MM.1S (cell line): ENCODE measurements around the gene UNC93B1.

Experiments
- DNase-seq: peaks from one replicate; pipeline ENCODE4 v3.0.0-alpha.2; 2015
- H2AFZ ChIP-seq: fragments of 300-600 bp; sonication (generic); 2 replicates; pipeline ENCODE4 v1.6.0; 2016; ENCODE audit warnings: antibody characterized with exemption, low read length
- H3F3A ChIP-seq: fragments of 300-600 bp; sonication (generic); 2 replicates; pipeline ENCODE4 v1.6.1; 2016; ENCODE audit warnings: mild to moderate bottlenecking, antibody characterized with exemption, low read length, moderate library complexity, mixed read lengths; ENCODE audit not compliant: insufficient read depth
- H3K27ac ChIP-seq: fragments of 300-600 bp; sonication (generic); 2 replicates; pipeline ENCODE4 v1.5.1; 2016; ENCODE audit warnings: mild to moderate bottlenecking, low read length
- H3K27me3 ChIP-seq: fragments of 300-600 bp; sonication (generic); replicated peaks from 2 replicates; pipeline ENCODE4 v1.6.0; 2016; ENCODE audit warnings: low read length; ENCODE audit not compliant: insufficient read depth
- H3K36me3 ChIP-seq: fragments of 300-600 bp; sonication (generic); replicated peaks from 2 replicates; pipeline ENCODE4 v1.6.1; 2016; ENCODE audit warnings: mild to moderate bottlenecking, low read length, mixed read lengths; ENCODE audit not compliant: insufficient read depth
- H3K4me1 ChIP-seq: fragments of 300-600 bp; sonication (generic); 2 replicates; pipeline ENCODE4 v1.6.1; 2016; ENCODE audit warnings: low read length, mixed read lengths
- H3K4me2 ChIP-seq: fragments of 300-600 bp; sonication (generic); 2 replicates; pipeline ENCODE4 v1.6.0; 2016; ENCODE audit warnings: low read depth, low read length
- H3K4me3 ChIP-seq: fragments of 300-600 bp; sonication (generic); 2 replicates; pipeline ENCODE4 v1.5.1; 2016; ENCODE audit warnings: low read length, mixed read lengths
- H3K79me2 ChIP-seq: fragments of 300-600 bp; sonication (generic); 2 replicates; pipeline ENCODE4 v1.6.1; 2016; ENCODE audit warnings: mixed run types, low read length, mixed read lengths
- H3K9ac ChIP-seq: fragments of 300-600 bp; sonication (generic); 2 replicates; pipeline ENCODE4 v1.6.1; 2016; ENCODE audit warnings: low read length, mixed read lengths
- H3K9me2 ChIP-seq: fragments of 300-600 bp; sonication (generic); replicated peaks from 2 replicates; pipeline ENCODE4 v1.6.1; 2016; ENCODE audit warnings: mild to moderate bottlenecking, low read length, mixed read lengths; ENCODE audit not compliant: insufficient read depth
- H3K9me3 ChIP-seq: fragments of 300-600 bp; sonication (generic); replicated peaks from 2 replicates; pipeline ENCODE4 v1.6.1; 2016; ENCODE audit warnings: mild to moderate bottlenecking, low read length, mixed read lengths; ENCODE audit not compliant: insufficient read depth
- H4K20me1 ChIP-seq: fragments of 300-600 bp; sonication (generic); 2 replicates; pipeline ENCODE4 v1.6.1; 2016; ENCODE audit warnings: mild to moderate bottlenecking, low read length, moderate library complexity, mixed read lengths; ENCODE audit not compliant: insufficient read depth
- EZH2 ChIP-seq: fragments of 300-600 bp; sonication (generic); optimal IDR thresholded peaks from 2 replicates; pipeline ENCODE3; 2017; ENCODE audit warnings: low read depth, mild to moderate bottlenecking, antibody characterized with exemption, low read length, mixed read lengths
- EZH2phosphoT487 ChIP-seq: fragments of 300-600 bp; sonication (generic); IDR thresholded peaks from 2 replicates; pipeline ENCODE4 v1.6.1; 2018; ENCODE audit warnings: antibody characterized with exemption, low read length
- TF ChIP-seq, protein P1 (sequence below): fragments of 300-600 bp; sonication (generic); IDR thresholded peaks from 2 replicates; pipeline ENCODE4 v1.5.1; 2016; ENCODE audit warnings: antibody characterized with exemption, low read length, mixed read lengths

Gene UNC93B1, protein sequence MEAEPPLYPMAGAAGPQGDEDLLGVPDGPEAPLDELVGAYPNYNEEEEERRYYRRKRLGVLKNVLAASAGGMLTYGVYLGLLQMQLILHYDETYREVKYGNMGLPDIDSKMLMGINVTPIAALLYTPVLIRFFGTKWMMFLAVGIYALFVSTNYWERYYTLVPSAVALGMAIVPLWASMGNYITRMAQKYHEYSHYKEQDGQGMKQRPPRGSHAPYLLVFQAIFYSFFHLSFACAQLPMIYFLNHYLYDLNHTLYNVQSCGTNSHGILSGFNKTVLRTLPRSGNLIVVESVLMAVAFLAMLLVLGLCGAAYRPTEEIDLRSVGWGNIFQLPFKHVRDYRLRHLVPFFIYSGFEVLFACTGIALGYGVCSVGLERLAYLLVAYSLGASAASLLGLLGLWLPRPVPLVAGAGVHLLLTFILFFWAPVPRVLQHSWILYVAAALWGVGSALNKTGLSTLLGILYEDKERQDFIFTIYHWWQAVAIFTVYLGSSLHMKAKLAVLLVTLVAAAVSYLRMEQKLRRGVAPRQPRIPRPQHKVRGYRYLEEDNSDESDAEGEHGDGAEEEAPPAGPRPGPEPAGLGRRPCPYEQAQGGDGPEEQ

GRCh38 chr11:68003846-68004550 lies at the start of gene UNC93B1:
Gene UNC93B1, minus strand, starts transcription at chr11:68004097. Its CDS starts 54 bp downstream, at chr11:68004043.
- H3K9me2 ChIP-seq = no peaks in the 10 kb centered on the region
- peak; percentile 96 for DNase-seq
- H3F3A ChIP-seq = peaks cover 49% of the 10 kb centered on the region
- H3K27me3 ChIP-seq = no peaks in the 10 kb centered on the region
- no peaks in the 10 kb centered on the region for H3K36me3 ChIP-seq
- no peaks in the 10 kb centered on the region for H3K9me3 ChIP-seq
- H3K79me2 ChIP-seq = peaks cover 40% of the 10 kb centered on the region
- H3K4me2 ChIP-seq = peak within 1 kb of the TSS; percentile 76
- peak within 1 kb of the TSS; percentile 86 for H3K4me3 ChIP-seq
- no peaks in the 10 kb centered on the region for H4K20me1 ChIP-seq
- peak within 1 kb of the TSS; percentile 82 for H3K9ac ChIP-seq
- peak within 1 kb of the TSS; percentile 89 for H3K27ac ChIP-seq
- H3K4me1 ChIP-seq = peaks cover 54% of the 10 kb centered on the region
- peak within 1 kb of the TSS; percentile 5; the same call in 1 of the 2 replicates for H2AFZ ChIP-seq
- no peak for TF ChIP-seq EZH2phosphoT487
- TF ChIP-seq, protein P1, sequence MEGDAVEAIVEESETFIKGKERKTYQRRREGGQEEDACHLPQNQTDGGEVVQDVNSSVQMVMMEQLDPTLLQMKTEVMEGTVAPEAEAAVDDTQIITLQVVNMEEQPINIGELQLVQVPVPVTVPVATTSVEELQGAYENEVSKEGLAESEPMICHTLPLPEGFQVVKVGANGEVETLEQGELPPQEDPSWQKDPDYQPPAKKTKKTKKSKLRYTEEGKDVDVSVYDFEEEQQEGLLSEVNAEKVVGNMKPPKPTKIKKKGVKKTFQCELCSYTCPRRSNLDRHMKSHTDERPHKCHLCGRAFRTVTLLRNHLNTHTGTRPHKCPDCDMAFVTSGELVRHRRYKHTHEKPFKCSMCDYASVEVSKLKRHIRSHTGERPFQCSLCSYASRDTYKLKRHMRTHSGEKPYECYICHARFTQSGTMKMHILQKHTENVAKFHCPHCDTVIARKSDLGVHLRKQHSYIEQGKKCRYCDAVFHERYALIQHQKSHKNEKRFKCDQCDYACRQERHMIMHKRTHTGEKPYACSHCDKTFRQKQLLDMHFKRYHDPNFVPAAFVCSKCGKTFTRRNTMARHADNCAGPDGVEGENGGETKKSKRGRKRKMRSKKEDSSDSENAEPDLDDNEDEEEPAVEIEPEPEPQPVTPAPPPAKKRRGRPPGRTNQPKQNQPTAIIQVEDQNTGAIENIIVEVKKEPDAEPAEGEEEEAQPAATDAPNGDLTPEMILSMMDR = no peak
- no peak for TF ChIP-seq EZH2

DNA sequence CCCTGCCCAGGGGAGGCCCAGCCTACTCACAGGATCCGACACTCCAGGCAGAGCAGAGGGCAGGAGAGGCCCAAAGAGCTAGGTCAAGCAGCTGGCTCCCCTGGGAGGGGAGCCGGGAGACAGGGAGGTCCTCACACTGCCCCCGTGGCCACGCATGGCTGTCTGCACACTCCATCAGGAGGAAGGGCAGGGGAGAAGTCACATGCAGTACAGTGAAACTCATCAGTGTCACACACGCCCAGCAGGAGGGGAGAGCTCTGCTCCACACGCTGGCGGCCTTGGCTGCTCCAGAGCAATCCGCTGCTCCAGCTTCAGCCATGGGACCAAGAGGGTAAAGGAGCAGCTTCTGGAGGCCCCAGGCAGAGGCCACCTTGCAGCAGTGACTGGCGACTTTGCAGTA lies 49.2 kb upstream of the UNC93B1 start:
- no peaks in the 10 kb centered on the region for H3K9me2 ChIP-seq
- H3K9me3 ChIP-seq = no peaks in the 10 kb centered on the region
- H3K27me3 ChIP-seq = no peaks in the 10 kb centered on the region
- H3K36me3 ChIP-seq = no peaks in the 10 kb centered on the region; the same call in 1 of the 2 replicates
- H3K4me2 ChIP-seq = no peak overlapping the region
- DNase-seq = no peak
- TF ChIP-seq, protein P1 = no peak
- TF ChIP-seq EZH2phosphoT487 (no peak), EZH2 (no peak)
- no peaks in the 10 kb centered on the region; the same call in 1 of the 2 replicates for H3K79me2 ChIP-seq
- H4K20me1 ChIP-seq = no peaks in the 10 kb centered on the region
- H2AFZ ChIP-seq = no peak overlapping the region
- H3K4me1 ChIP-seq = no peaks in the 10 kb centered on the region
- H3F3A ChIP-seq = peaks cover 8% of the 10 kb centered on the region; the same call in 1 of the 2 replicates
- H3K27ac ChIP-seq = no peak overlapping the region
- no peak overlapping the region for H3K9ac ChIP-seq
- H3K4me3 ChIP-seq = no peak overlapping the region

DNA sequence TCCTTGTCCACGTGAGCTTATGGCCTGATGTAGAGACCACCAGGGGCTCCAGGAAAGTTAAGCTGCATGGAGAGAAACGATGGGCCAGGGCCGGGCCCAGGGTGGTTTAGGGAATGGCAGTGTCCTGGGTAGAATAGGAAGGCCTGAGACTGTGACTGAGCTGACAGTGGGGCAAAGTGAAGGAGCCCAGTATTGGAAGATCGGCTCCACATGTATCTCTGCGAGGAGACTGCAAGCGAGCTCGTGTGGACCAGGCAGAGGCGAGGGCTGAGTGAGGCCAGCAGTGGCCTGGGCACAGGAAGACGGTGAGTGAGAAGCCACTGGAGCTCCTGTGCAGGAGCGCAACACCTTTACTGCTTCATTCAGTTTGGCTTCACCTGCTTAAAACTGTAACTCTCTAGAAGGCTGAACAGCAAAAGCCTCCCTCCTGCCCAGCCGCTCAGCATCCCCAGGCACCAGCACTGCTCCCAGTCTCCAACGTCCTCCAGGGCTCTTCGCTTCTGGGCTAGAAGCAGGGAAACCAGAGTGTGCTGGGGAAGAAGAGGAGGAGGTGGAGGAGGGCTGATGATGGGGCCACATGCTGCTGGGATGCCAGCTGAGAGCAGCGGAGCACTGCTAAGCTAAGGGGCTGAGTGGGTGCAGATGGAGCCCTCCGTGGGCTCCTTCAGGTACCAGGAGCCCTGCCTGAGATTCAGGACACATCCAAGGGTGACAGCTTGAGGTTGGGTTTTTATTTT lies 48.4 kb upstream of the UNC93B1 start:
- no peak overlapping the region for H3K27ac ChIP-seq
- no peaks in the 10 kb centered on the region for H3K27me3 ChIP-seq
- peaks cover 8% of the 10 kb centered on the region; the same call in 1 of the 2 replicates for H3F3A ChIP-seq
- H3K36me3 ChIP-seq = no peaks in the 10 kb centered on the region; the same call in 1 of the 2 replicates
- no peak overlapping the region for H3K4me3 ChIP-seq
- TF ChIP-seq, protein P1 = no peak
- TF ChIP-seq EZH2phosphoT487 (no peak), EZH2 (no peak)
- H4K20me1 ChIP-seq = no peaks in the 10 kb centered on the region
- H3K79me2 ChIP-seq = no peaks in the 10 kb centered on the region; the same call in 1 of the 2 replicates
- H3K4me1 ChIP-seq = no peaks in the 10 kb centered on the region
- DNase-seq = no peak
- H3K4me2 ChIP-seq = no peak overlapping the region
- no peak overlapping the region for H2AFZ ChIP-seq
- no peaks in the 10 kb centered on the region for H3K9me2 ChIP-seq
- no peak overlapping the region for H3K9ac ChIP-seq
- no peaks in the 10 kb centered on the region for H3K9me3 ChIP-seq
